ENCODE measurements around the gene GEMIN2.
"Not testable (repeated sequence)": the region's sequence is repeated elsewhere in the genome, so short reads cannot be mapped to it uniquely, and the experiment has no call there.

The GEMIN2 gene, protein sequence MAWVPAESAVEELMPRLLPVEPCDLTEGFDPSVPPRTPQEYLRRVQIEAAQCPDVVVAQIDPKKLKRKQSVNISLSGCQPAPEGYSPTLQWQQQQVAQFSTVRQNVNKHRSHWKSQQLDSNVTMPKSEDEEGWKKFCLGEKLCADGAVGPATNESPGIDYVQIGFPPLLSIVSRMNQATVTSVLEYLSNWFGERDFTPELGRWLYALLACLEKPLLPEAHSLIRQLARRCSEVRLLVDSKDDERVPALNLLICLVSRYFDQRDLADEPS

GRCh38 chr14:39114073-39114838 lies at the start of gene GEMIN2:
Gene GEMIN2 (plus strand): TSS chr14:39114323. CDS start chr14:39114339, 16 bp downstream.
- DNase-seq, result peak; percentile 95

DNA sequence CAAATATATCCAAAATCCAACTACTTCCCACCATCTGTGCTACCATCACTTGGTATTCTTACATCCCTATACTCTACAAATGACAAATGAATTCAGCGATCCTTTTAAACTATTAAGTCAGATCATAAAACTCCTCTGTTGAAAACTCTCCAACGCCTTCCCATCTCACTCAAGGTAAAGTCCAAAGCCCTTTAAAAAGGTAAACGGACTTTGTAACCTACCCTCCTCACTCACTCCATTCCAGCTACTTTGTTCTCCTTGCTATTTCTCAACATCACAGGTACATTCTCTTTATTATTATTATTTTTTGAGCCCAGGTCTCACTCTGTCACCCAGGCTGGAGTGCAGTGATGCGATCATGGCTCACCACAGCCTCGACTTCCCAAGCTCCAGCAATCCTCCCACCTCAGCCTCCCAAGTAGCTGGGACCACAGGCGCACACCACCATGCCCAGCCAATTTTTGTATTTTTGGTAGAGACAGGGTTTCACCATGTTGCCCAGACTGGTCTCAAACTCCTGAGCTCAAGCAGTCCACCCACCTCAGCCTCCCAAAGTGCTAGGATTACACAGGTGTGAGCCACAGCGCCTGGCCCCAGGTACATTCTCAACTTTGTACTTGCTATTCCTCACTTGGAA lies 44.8 kb upstream of the GEMIN2 start:
- not testable (repeated sequence) for DNase-seq

DNA sequence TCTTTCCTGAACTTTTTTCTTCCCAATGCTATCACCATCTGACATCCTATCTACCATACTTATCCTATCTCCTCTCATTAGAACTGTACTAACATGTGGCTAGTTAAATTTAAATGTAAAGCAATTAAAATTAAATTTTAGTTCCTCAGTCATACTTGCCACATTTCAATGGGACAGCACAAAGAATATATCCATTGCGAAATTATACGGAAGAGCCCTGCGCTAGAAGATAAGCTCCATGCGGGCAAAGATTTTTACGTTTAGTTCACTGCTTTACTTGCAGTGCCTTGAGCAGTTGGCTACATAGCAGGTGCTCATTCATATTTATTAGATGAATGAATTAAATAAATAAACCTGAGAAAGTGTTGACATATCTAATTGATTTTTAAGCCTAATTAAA lies 44.2 kb upstream of the GEMIN2 start:
- no peak for DNase-seq

DNA sequence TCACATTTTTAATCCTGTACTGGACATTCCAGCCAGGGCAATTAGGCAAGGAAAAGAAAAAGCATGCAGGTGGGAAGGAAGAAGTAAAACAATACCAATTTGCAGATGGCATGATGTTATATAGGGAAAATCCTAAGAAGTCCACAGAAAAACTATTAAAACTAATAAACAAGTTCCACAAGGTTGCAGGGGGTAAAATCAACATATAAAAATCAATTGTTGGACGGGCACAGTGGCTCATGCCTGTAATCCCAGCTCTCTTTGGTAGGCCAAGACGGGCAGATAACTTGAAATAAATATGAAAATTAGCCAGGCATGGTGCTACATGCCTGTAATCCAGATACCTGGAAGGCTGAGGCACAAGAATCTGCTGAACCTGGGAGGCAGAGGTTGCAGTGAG lies 43.0 kb upstream of the GEMIN2 start:
- DNase-seq, result no peak

DNA sequence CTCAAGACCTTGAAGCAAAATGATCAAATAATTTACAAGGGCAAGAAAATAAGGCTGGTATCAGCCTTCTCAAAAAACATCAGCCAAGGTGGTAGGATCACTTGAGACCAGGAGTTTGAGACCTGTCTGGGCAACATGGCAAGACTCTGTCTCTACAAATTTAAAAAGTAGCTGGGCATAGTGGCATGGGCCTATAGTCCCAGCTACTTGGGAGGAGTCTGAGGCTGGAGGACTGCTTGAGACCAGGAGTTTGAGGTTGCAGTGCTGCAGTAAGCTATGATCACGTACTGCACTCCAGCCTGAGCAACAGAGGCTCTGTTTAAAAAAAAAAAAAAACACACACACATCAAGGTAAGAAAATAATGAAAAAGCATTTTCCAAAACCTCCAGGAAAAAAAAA lies 33.2 kb upstream of the GEMIN2 start:
- DNase-seq, result no peak

- no peak for DNase-seq
These were observed 31.0 kb upstream of the GEMIN2 start for GRCh38 chr14:39083127-39083526.

DNA sequence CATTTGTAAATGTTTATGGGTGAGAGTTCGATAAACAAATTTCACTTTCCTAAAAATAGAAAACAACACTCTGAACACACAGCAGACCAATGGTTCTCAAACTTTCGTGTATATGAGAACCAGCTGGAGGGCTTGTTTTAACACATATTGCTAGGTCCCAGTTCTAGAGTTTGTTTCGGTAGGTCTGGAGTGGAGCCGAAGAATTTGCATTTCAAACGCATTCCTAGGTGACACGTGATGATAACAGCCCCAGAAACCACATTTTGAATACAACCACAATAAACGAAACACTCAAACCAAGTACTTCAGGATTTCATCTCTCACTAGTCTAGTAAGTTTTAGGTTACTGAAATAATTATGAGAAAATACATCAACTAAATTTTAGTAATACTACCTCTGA lies 28.2 kb upstream of the GEMIN2 start:
- no peak for DNase-seq

- DNase-seq, result no peak
These were observed 26.6 kb upstream of the GEMIN2 start for GRCh38 chr14:39087493-39087892.

GRCh38 chr14:39090548-39091111 lies 23.5 kb upstream of the GEMIN2 start:
- no peak for DNase-seq

DNA sequence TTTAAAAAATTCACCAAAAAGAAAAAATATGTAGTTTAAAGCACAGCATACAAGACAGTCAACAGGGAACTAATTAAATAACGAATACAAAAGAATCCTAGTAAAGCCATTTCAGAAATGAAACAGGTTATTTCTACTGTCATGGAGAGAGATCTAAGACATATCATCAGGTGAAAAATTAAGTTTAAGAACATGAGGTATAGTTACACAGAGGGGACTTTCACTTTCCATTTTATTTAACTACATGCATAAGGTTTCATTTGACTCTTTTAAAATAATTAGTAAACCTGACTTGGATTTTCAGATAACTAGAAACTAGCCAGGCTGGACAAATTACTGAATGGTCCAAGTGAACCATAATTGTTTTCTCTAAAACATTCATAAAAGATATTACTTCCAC lies 22.4 kb upstream of the GEMIN2 start:
- no peak for DNase-seq

DNA sequence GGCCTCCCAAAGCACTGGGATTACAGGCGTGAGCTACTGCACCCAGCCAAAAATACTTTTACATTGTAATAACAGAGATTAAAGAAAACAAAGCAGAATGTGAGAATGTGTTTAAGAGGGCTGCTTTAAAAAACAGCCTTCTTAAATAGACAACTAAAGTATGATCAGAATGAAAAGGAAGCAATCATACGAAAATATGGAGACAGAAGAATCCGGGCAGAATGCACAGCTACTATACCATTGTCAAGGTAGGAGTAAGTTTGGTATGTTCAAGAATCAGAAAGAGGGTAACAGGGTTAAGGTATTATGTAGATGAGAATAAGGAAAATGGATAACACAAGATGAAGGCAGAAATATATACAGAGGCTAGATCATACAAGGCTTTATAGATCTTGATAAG lies 19.6 kb upstream of the GEMIN2 start:
- DNase-seq, result no peak

GRCh38 chr14:39097159-39097558 lies 17.0 kb upstream of the GEMIN2 start:
- no peak for DNase-seq

- not testable (repeated sequence) for DNase-seq
These were observed 14.9 kb upstream of the GEMIN2 start for GRCh38 chr14:39099215-39099614.

DNA sequence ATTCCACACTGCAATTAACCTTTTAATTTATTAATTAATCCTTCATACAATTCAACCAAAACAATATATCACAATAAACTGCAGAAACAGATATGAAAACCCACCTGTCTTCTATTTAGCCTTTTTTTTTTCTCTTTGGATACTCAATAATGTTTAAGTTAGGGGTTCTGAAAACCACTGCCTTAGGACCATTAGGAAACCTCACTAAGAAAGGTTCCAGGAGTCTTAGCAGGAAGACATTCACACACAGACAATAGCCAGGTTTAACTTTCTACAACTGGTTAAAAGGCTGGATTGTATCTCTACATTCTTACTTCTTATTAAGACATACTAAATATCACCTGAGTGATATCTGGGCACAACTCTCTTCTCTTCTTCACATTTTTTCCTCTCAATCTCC lies 14.4 kb upstream of the GEMIN2 start:
- no peak for DNase-seq

DNA sequence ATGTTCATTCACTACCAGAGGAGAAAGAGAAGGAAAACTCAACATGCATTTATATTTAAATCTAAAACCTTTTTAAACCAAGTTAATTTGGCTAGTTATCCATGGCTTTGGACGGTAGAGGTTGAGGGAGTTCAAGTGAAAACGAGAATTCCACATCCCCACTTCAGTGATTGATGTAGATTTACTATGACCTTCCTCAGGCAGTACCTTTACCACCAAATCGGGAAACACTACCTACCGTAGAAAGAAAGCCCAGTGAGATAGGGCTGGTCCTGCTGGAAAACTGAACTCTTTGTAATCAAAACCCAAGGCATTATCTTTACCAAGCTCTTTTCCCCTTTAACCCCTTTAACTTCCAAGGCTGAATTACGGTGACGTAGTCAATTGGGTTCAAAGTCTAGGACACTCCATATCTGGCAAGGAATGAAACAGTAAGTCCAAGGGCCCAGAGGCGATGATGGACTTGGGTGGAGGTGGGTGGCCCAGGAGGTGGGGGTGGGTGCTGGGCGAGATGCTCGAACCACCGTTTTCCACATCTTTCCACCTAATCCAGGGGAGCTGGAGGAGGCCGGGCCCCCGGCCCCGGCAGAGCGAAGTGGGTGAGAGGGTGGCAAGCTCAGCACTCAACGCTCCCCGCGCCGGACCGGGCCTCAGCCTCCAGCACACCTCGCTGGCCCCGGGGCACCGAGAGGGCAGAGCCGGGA lies 11.7 kb upstream of the GEMIN2 start:
- no peak for DNase-seq

DNA sequence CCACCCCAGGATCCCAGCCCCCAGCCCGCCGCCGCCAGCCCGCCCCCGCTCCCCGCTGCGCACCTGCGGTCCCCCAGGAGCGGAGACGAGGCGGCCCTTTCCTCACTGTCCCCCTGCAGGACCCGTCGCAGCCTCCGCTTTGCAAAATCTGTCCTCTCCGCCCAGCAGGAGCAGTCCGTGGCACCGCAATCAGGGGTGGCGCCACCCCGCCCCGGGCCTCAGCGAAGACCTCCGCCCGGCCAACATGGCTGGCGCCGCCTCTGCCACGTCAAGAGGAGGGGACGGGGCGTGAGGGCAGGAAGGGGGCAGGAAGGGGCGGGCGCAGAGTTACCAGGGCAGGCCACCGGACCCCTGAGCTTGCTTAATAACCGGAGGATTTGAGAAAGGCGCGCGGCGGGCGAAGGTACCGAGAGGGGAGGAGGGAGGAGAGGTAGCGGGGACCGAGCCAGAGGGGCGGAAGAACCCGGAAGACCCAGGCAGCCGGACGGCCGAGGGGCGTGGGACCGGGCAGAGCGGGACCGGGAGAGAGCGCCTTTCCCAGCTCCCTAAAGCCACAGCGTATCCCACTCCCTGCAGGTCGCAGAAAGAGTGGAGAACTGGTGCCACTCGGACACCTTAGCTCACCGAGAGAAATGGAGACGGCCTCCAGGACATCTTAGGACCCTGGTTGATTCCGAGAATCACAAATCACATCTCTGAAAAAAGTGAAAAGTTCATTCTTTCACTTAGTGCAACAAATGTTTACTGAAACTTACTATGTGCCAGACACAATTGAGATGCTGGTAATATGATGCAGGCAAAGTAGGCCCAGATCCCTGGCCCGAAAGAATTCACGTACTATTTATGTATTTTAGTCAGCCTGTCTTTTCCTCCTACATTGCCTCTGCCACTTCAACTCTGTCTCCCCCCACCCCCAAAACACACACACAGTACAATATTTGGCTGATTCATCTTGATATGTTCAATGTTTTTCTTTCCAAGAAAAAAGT lies 10.9 kb upstream of the GEMIN2 start, which contains the start of gene SEC23A:
SEC23A (minus strand) TSS at position 267 of the 989 bp plus-strand sequence. CDS start 7,117 bp downstream, outside the sequence.
- DNase-seq, result peak; percentile 86

DNA sequence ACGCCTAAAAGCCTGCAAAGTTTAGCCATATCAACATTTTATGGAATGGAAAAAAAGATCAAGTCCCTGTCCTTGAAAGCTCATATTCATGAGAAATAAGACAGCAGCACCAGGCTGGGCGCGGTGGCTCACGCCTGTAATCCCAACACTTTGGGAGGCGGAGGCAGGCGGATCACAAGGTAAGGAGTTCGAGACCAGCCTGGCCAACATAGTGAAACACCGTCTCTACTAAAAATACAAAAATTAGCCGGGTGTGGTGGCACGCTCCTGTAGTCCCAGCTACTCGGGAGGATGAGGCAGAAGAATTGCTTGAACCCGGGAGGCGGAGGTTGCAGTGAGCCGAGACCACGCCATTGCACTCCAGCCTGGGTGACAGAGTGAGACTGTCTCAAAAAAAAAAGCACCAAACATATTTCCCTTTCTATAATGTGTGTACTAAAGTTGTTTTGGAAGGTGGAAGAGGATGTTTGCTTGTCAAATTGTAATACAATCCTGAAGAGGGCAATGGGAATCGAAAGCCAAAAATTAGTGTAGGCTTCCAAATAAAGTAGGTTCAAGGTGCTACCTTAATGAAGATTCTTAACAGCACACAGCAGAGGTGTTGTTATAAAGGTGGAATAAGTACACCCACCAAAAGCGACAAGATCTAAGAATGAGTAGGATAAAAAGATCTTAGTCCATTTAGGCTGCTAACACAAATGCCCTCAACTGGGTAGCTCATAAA lies 9.9 kb upstream of the GEMIN2 start:
- not testable (repeated sequence) for DNase-seq

DNA sequence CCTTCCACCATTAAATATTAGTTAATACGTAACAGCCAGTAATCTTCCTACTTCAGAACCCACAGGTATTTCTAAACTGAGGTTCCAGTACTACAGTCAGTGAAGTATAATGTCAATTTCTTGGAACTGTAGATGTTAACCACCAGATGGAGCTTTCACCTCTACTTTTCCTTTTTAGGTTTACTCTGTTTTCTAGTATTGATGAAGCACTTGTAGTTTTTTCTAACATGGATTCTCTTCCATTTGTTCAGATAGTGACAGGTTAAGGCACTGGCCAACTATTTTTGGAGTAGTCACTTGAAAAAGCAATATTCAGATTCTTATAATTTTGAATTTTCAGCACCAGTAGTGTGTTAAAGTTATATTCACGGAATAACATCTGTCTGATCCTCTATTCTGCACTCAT lies 6.5 kb upstream of the GEMIN2 start:
- DNase-seq, result no peak

DNA sequence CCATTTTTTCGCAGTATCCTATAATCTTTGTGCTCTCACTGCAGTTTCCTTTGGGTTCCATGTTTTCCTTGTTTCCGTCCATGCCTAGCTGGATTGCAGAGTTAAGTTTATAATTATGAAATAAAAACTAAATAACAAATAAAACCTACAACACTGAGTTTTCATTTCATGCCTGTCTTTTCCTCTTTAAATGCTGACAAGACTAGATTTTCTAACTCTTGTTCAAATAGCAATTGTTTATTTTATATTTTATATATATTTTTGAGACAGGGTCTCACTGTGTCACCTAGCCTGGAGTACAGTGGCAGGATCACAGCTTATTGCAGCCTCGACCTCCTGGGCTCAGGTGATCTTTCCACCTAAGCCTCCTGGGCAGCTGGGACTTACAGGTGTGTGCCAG lies 5.3 kb upstream of the GEMIN2 start:
- DNase-seq, result no peak

DNA sequence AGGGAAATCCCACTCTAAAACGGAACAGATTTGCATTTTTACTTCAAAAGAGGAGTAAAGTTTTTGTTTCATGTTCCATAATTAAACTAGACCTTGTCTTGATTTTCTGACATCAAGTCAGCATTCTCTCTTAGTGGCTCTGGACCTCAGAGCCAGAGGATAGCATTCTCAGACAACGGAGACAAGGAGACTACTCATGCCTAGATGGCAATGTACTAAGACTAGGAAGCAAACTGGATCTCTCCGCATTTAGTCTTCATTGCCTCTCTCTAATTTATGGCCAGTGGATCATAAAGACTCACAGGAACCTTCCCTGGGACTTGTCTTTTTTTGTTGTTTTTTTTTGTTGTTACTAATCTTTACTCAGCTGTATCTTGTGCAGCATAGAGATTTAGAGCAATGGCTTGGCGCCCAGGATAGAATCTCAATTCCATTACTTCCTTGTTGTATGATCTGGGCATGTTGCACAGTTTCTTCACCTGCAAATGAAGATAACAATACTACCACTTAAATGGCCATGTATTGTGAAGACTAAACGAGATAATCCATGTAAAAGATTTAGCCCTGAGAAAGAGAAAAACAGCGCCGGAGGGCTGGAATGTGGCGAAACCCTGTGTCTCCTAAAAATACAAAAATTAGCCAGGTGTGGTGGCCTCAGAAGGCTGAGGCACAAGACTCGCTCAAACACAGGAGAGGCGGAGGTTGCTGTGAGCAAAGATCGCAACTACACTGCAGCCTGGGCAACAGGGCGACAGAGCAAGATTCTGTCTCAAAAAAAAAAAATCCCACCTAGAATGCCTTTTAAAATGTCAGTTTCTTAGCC lies 4.0 kb upstream of the GEMIN2 start:
- no peak for DNase-seq
